T-cell (primary cell): ENCODE results near the gene NBPF1. TPM values are rescaled to one million over a fixed set of nuclear protein-coding genes. Genes with fewer than 3 reads are reported as not detected.
"Not testable (repeated sequence)": the region's sequence is repeated elsewhere in the genome, so short reads cannot be mapped to it uniquely, and the experiment has no call there.

ENCODE experiments used
- ATAC-seq, 4 experiments: fragments of 200-7000 bp in 3 of 4; fragments of 150-1000 bp in 1 of 4; cut with Tn5 transposase; replicated peaks in 1 of 4; 1 replicate in 3 of 4; 2 replicates in 1 of 4; pipeline ENCODE4 v1.10.0; 2021; ENCODE audit warnings: moderate library complexity in 3 of 4, mild to moderate bottlenecking in 2 of 4, moderate number of reproducible peaks in 1 of 4
- CTCF ChIA-PET, 2 donors: fragments of 300-600 bp; sonication (Branson Sonifier 250); formaldehyde crosslinking; loops; one replicate each; lab custom pipeline; 2022; ENCODE audit warnings: antibody characterized with exemption in 2 of 2; lab: Charles Lee
- POLR2A ChIA-PET, 2 donors: fragments of 300-600 bp; sonication (Branson Sonifier 250); formaldehyde crosslinking; loops; one replicate each; lab custom pipeline; 2022; ENCODE audit warnings: antibody characterized with exemption in 2 of 2; lab: Charles Lee
- DNase-seq, 35 experiments: peaks; one replicate each; pipeline versions ENCODE4 v3.0.0 to v3.0.0-alpha.2; 2013 to 2023
- H3K27ac ChIP-seq: one replicate; pipeline ENCODE4 v1.5.1; 2013; ENCODE audit warnings: low read length
- H3K27me3 ChIP-seq, 2 experiments: replicated peaks in 1 of 2; 1 replicate in 1 of 2; 2 replicates in 1 of 2; pipeline versions ENCODE4 v1.6.1 to v1.7.0; 2013; ENCODE audit warnings: low read length in 1 of 2, mixed read lengths in 1 of 2; ENCODE audit not compliant: control insufficient read depth in 2 of 2, insufficient read depth in 2 of 2; ENCODE audit errors: extremely low read depth in 1 of 2
- H3K36me3 ChIP-seq, 2 donors: 1 replicate in 1 of 2; 2 replicates in 1 of 2; pipeline versions ENCODE4 v1.6.1 to v1.7.0; 2013; ENCODE audit warnings: low read length in 1 of 2; ENCODE audit not compliant: control insufficient read depth in 2 of 2, insufficient read depth in 1 of 2; ENCODE audit errors: extremely low read depth in 1 of 2
- H3K4me1 ChIP-seq, 2 experiments: 1 replicate in 1 of 2; 2 replicates in 1 of 2; pipeline versions ENCODE4 v1.6.1 to v1.7.0; 2013; ENCODE audit warnings: low read length in 2 of 2, mixed read lengths in 1 of 2; ENCODE audit not compliant: insufficient read depth in 2 of 2, control insufficient read depth in 1 of 2; ENCODE audit errors: extremely low read depth in 1 of 2
- H3K4me3 ChIP-seq, 2 donors: 1 replicate in 1 of 2; 2 replicates in 1 of 2; pipeline versions ENCODE4 v1.5.1 to v1.7.0; 2013; ENCODE audit warnings: mild to moderate bottlenecking in 2 of 2, low read length in 1 of 2, moderate library complexity in 1 of 2; ENCODE audit not compliant: control insufficient read depth in 1 of 2; ENCODE audit errors: extremely low read depth in 1 of 2
- H3K9me3 ChIP-seq: 2 replicates; pipeline ENCODE4 v1.7.0; 2013
- H3K27ac Mint-ChIP-seq, 2 donors: one replicate each; pipeline ENCODE4 v1.8.0; 2020 to 2021; ENCODE audit warnings: mild to moderate bottlenecking in 2 of 2, mixed read lengths in 2 of 2
- H3K27me3 Mint-ChIP-seq, 2 donors: one replicate each; pipeline ENCODE4 v1.8.0; 2021 to 2022; ENCODE audit warnings: mixed read lengths in 2 of 2
- H3K36me3 Mint-ChIP-seq: one replicate; pipeline ENCODE4 v1.8.0; 2021; ENCODE audit warnings: mixed read lengths
- H3K4me1 Mint-ChIP-seq, 3 donors: one replicate each; pipeline ENCODE4 v1.8.0; 2020 to 2022; ENCODE audit warnings: mixed read lengths in 3 of 3, mild to moderate bottlenecking in 1 of 3
- H3K4me3 Mint-ChIP-seq, 3 donors: one replicate each; pipeline ENCODE4 v1.8.0; 2020 to 2022; ENCODE audit warnings: mild to moderate bottlenecking in 3 of 3, mixed read lengths in 3 of 3, moderate library complexity in 3 of 3
- H3K9me3 Mint-ChIP-seq, 3 donors: one replicate each; pipeline ENCODE4 v1.8.0; 2020 to 2022; ENCODE audit warnings: mixed read lengths in 3 of 3
- WGBS: methylation state at CpG from one replicate; pipeline ENCODE4 v1.1.5; 2013; ENCODE audit warnings: missing lambda C conversion rate; ENCODE audit not compliant: insufficient coverage; 5-methylcytosine and 5-hydroxymethylcytosine counted together
- total RNA-seq, 35 experiments: library from RNA in 6 of 35; stranded (reverse) in 6 of 35; fragments of 120-200 nt in 1 of 35; gene quantifications; one replicate each; pipeline versions ENCODE4 v1.2.1 to v1.2.4 and lab custom pipeline; 2013 to 2026

NBPF1 gene
- total RNA-seq, 5 donors from 2014 or later (not counting 1 experiment from before 2014, with no cell fraction given) = 18.1 to 34.8 (median 29.1) TPM

DNA sequence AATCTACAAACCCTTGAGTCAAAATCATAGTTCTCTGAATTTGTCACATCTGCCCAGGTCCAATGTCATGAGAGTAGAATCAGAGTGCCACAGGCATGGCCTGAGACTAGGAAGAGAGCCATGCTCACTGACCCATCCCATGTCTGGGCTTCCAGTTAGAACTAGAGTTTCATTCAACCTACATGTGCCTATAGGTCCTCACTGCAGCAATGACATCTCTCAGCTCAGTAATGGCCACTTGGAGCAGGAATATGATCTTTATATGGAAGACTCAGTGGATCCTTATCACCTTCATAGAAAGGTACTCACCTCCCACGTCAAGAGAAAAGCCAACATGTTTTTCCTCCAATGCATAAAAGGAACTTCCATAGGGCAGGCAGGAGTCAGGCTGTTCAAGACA, 48.0 kb downstream of the NBPF1 start:
- H3K4me1 ChIP-seq, H3K9me3 ChIP-seq, H3K4me3 Mint-ChIP-seq, H3K27ac ChIP-seq, H3K36me3 Mint-ChIP-seq, H3K27ac Mint-ChIP-seq, CTCF ChIA-PET, DNase-seq, H3K9me3 Mint-ChIP-seq, ATAC-seq, H3K27me3 ChIP-seq, POLR2A ChIA-PET, H3K4me1 Mint-ChIP-seq, H3K36me3 ChIP-seq, H3K27me3 Mint-ChIP-seq, H3K4me3 ChIP-seq: not testable (repeated sequence)
- no CpG with 5 or more reads among the region's 1 CpG for WGBS

DNA sequence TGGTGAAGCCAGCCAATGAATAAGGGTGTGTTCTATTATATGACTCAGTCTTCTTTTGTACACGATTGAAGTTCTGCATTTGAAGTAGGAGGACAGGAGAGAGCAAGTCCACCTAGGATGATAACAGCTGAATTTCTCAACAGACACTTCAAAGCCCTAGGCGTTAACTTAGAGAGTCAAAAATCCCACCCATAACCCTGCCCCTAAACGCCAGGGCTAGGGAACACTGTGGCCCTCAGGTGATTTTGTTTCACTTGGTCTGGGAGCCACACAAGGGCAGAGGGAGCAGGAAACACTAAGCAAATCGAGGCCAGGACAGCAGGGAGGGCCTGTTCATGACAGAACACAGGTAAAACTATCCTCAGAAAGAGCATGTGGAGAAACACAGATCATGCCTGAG, 52.3 kb downstream of the NBPF1 start:
- CTCF ChIA-PET, H3K9me3 Mint-ChIP-seq, POLR2A ChIA-PET: not testable (repeated sequence)

DNA sequence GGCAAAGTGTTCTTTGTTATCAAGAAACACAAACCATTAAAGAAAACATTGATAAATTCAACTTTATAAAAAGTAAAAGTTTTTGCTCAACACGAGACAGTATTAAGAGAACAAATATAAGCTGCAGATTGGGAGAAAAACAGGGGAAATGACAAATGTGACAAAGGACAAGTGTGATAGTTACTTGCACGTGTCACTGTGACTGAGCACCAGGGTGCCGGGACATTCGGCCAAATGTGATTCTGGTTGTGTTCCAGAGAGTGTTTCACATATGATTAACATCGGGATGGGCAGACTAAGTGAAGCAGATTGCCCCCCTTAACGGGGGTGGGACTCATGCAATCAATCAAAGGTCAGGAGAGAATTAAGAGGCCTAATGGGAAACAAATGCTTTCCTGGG, 52.9 kb downstream of the NBPF1 start:
- CTCF ChIA-PET, H3K4me1 ChIP-seq, H3K27me3 ChIP-seq, H3K4me1 Mint-ChIP-seq, H3K27ac ChIP-seq, H3K27ac Mint-ChIP-seq, H3K9me3 Mint-ChIP-seq, DNase-seq, H3K4me3 ChIP-seq, H3K27me3 Mint-ChIP-seq, H3K9me3 ChIP-seq, H3K36me3 ChIP-seq, H3K36me3 Mint-ChIP-seq, POLR2A ChIA-PET, ATAC-seq, H3K4me3 Mint-ChIP-seq: not testable (repeated sequence)
- WGBS = 88% methylated on average over 1 of the region's 6 CpGs

More for the DNA sequence above, 52.3 kb downstream of the NBPF1 start:
- H3K4me3 ChIP-seq, DNase-seq, ATAC-seq, H3K4me1 Mint-ChIP-seq, H3K27ac ChIP-seq, H3K27ac Mint-ChIP-seq, H3K27me3 Mint-ChIP-seq, H3K36me3 Mint-ChIP-seq, H3K9me3 ChIP-seq, H3K4me1 ChIP-seq, H3K4me3 Mint-ChIP-seq, H3K27me3 ChIP-seq, H3K36me3 ChIP-seq: not testable (repeated sequence)
- no CpG with 5 or more reads among the region's 4 CpGs for WGBS

DNA sequence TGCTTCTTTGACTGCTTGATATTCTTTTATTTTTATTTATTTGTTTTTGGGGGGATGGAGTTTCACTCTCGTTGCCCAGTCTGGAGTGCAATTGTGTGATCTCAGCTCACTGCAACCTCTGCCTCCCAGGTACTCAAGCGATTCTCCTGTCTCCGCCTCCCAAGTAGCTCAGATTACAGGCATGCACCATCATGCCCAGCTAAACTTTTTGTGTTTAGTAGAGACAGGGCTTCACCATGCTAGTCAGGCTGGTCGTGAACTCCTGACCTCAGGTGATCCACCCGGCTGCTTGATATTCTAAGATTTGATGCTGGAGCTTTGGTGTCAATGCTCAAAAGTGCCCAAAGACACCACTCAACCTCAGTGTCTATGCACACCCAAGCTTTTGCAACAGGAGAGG, 53.7 kb downstream of the NBPF1 start:
- H3K4me3 ChIP-seq, H3K4me1 Mint-ChIP-seq, H3K27me3 Mint-ChIP-seq, POLR2A ChIA-PET, CTCF ChIA-PET, H3K27ac ChIP-seq, DNase-seq, H3K36me3 Mint-ChIP-seq, H3K4me1 ChIP-seq, H3K36me3 ChIP-seq, H3K4me3 Mint-ChIP-seq, H3K27ac Mint-ChIP-seq, H3K9me3 Mint-ChIP-seq, H3K27me3 ChIP-seq, H3K9me3 ChIP-seq, ATAC-seq: not testable (repeated sequence)
- no CpG with 5 or more reads among the region's 5 CpGs for WGBS

DNA sequence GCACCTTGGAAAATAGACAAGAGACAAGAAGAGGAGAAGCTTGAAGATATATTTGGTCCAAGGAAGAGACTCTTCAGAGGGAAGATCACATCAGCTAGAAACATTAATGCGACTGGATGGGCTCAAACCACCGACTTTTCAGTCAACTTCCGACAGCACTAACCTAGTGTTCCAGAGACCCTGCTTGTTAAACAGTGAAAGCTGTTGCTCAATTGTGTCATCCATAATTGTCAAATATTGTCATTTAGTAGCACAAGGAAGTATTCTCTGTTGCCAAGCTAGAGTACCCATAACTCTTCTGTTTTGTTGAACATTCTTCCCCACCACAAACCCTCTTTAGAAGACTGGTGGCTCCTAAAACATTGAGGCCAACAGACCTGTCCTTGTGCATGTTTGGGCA, 56.3 kb downstream of the NBPF1 start:
- H3K4me3 ChIP-seq, H3K4me1 ChIP-seq, CTCF ChIA-PET, H3K27ac Mint-ChIP-seq, H3K9me3 ChIP-seq, ATAC-seq, H3K9me3 Mint-ChIP-seq, H3K27ac ChIP-seq, H3K4me1 Mint-ChIP-seq, POLR2A ChIA-PET, DNase-seq, H3K36me3 ChIP-seq, H3K27me3 ChIP-seq, H3K27me3 Mint-ChIP-seq, H3K36me3 Mint-ChIP-seq, H3K4me3 Mint-ChIP-seq: not testable (repeated sequence)
- no CpG with 5 or more reads among the region's 3 CpGs for WGBS

DNA sequence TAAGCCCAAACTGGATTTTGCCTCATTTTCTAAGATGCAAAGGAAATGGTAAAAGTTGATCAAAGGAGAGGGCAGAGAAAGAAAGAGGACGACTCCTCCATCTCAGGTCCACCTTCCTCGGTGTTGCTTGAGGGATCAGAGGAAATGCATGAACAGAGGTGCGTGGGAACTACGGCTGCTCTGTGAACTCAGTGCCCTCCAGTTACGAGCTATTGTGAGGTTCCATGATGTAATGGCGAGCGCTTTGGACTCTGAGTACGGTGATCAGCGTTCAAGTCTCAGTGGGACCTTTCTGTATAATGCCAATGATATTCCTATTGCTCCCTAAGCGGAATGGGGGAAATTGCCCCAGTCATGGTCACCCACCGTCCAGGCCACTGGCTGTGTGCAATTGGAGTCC, 60.1 kb downstream of the NBPF1 start:
- ATAC-seq, H3K9me3 ChIP-seq, H3K4me1 Mint-ChIP-seq, H3K27me3 ChIP-seq, H3K4me3 Mint-ChIP-seq, H3K4me1 ChIP-seq, H3K27ac ChIP-seq, H3K4me3 ChIP-seq, H3K9me3 Mint-ChIP-seq, H3K27me3 Mint-ChIP-seq, POLR2A ChIA-PET, H3K36me3 ChIP-seq, CTCF ChIA-PET, H3K27ac Mint-ChIP-seq, DNase-seq, H3K36me3 Mint-ChIP-seq: not testable (repeated sequence)
- no CpG with 5 or more reads among the region's 11 CpGs for WGBS

DNA sequence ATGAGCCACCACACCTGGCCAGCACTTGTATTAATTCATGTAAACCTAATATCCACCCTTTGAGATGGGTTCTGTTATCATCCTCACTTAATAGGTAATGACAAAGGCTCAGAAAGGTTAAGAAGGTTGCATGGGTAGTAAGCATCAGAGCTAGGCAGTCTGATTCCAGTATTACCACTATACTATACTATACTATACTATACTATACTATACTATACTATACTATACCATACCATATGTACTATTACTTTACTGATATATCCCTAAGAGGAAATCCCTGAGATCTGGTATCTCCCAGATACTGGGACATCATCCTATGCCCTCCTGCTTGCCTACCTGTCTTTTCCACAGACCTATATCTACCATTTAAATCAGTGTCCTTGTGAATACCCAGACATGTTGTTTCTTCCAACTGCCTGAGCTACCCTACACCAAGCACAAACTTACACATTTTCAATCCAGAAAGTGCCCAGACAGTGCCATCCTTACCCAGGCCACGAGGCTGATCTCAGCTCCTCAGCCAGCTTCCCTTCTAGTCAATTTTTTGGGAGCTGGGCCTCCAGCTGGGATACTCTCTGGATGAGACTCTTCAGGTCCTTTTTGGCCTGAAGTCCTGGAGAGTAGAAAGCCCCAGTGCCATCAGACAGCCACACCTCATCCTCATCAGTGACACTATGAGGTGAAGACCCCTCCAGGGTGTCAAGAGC, 63.0 kb downstream of the NBPF1 start:
- H3K4me1 ChIP-seq, ATAC-seq, H3K36me3 ChIP-seq, H3K9me3 ChIP-seq, H3K27ac ChIP-seq, CTCF ChIA-PET, DNase-seq, POLR2A ChIA-PET, H3K27me3 ChIP-seq, H3K27ac Mint-ChIP-seq, H3K4me3 Mint-ChIP-seq, H3K9me3 Mint-ChIP-seq, H3K27me3 Mint-ChIP-seq, H3K36me3 Mint-ChIP-seq, H3K4me3 ChIP-seq, H3K4me1 Mint-ChIP-seq: not testable (repeated sequence)
- 40% methylated on average over 1 of the region's 1 CpG for WGBS
